Stimulated activated effector memory CD8-positive, alpha-beta T cell treated with anti-CD3 and anti-CD28 coated beads, Interleukin-12 subunit alpha, Interleukin-12 subunit beta, amount 100 ng/mL, for 72 hours (primary cell): ENCODE data around the gene ACTA2.

ENCODE experiments used
- ATAC-seq: fragments of 150-1000 bp; cut with Tn5 transposase; 2 replicates; pipeline ENCODE4 v1.10.0; 2021
- DNase-seq, 2 donors: peaks; one replicate each; pipeline ENCODE4 v3.0.0; 2021 to 2022; ENCODE audit warnings: low spot score in 2 of 2
- H3K27ac Mint-ChIP-seq: one replicate; pipeline ENCODE4 v1.8.0; 2022; ENCODE audit warnings: mild to moderate bottlenecking, mixed read lengths
- H3K36me3 Mint-ChIP-seq: one replicate; pipeline ENCODE4 v1.8.0; 2022; ENCODE audit warnings: mild to moderate bottlenecking, mixed read lengths
- H3K4me1 Mint-ChIP-seq: one replicate; pipeline ENCODE4 v1.8.0; 2022; ENCODE audit warnings: mixed read lengths
- H3K4me3 Mint-ChIP-seq: one replicate; pipeline ENCODE4 v1.8.0; 2022; ENCODE audit warnings: mild to moderate bottlenecking, mixed read lengths
- H3K9me3 Mint-ChIP-seq: one replicate; pipeline ENCODE4 v1.8.0; 2022; ENCODE audit warnings: mixed read lengths

ACTA2 gene

DNA sequence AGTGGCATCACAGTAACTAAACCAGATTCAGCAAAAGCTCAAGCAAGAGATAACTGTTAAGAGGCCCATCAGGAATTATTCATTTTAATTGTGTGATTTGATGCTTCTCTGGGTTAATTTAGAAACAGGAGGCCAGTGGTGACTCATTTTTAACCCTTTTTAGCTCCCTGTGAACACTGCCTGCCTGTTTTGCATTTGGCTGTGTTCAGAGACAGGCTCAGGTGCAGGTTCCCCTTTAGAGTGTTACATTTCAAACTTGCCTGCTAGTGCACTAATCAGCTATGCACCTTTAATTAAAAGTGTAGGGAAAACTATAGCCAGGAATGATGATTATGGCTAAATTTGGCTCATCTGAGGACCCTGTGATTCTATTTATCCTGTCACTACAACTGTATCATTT lies 66.0 kb downstream of the ACTA2 start:
- DNase-seq: no peak
- no peak overlapping the region for H3K4me3 Mint-ChIP-seq
- H3K4me1 Mint-ChIP-seq: peaks cover 66% of the 10 kb centered on the region
- no peaks in the 10 kb centered on the region for H3K9me3 Mint-ChIP-seq
- ATAC-seq: peak; percentile 86
- H3K36me3 Mint-ChIP-seq: peaks cover 22% of the 10 kb centered on the region
- H3K27ac Mint-ChIP-seq: no peak overlapping the region
